GM12878 (cell line): ENCODE data around the gene CIPC. TPM values are rescaled to one million over a fixed set of nuclear protein-coding genes. Genes with fewer than 3 reads are reported as not detected.

ENCODE experiments used
- BACH1 ChIP-seq: fragments of 450-650 bp; IDR thresholded peaks from 2 replicates; pipeline ENCODE4 v1.6.1; 2017; ENCODE audit warnings: mild to moderate bottlenecking, borderline replicate concordance
- CBX3 ChIP-seq: fragments of 200-600 bp; sonication (generic); IDR thresholded peaks from 2 replicates; pipeline ENCODE4 v1.6.1; 2016; ENCODE audit warnings: low read depth, borderline replicate concordance
- DPF2 ChIP-seq: fragments of 450-650 bp; IDR thresholded peaks from 2 replicates; pipeline ENCODE4 v1.6.1; 2017; ENCODE audit warnings: mild to moderate bottlenecking
- E2F8 ChIP-seq: fragments of 450-650 bp; IDR thresholded peaks from 2 replicates; pipeline ENCODE4 v1.6.1; 2018; ENCODE audit warnings: mild to moderate bottlenecking, low read depth, moderate library complexity; ENCODE audit not compliant: partially characterized antibody
- E4F1 ChIP-seq: fragments of 450-650 bp; IDR thresholded peaks from 2 replicates; pipeline ENCODE4 v1.6.1; 2018; ENCODE audit warnings: borderline replicate concordance, mild to moderate bottlenecking; ENCODE audit not compliant: partially characterized antibody
- FOXK2 ChIP-seq: fragments of 450-650 bp; IDR thresholded peaks from 2 replicates; pipeline ENCODE4 v1.6.1; 2017; ENCODE audit warnings: mild to moderate bottlenecking, moderate library complexity
- GATAD2B ChIP-seq: fragments of 450-650 bp; conservative IDR thresholded peaks from 2 replicates; pipeline ENCODE4 v1.6.1; 2017; ENCODE audit warnings: low read depth, mild to moderate bottlenecking, moderate library complexity
- KDM1A ChIP-seq: fragments of 200-600 bp; sonication (generic); IDR thresholded peaks from 2 replicates; pipeline ENCODE4 v1.6.1; 2016; ENCODE audit warnings: borderline replicate concordance
- KLF5 ChIP-seq: fragments of 450-650 bp; IDR thresholded peaks from 2 replicates; pipeline ENCODE4 v1.6.1; 2014; ENCODE audit warnings: mild to moderate bottlenecking; ENCODE audit not compliant: partially characterized antibody
- PAX8 ChIP-seq: fragments of 450-650 bp; IDR thresholded peaks from 2 replicates; pipeline ENCODE4 v1.6.1; 2017; ENCODE audit warnings: mild to moderate bottlenecking, moderate library complexity
- POLR2A ChIP-seq: IDR thresholded peaks from 2 replicates; pipeline ENCODE4 v1.6.1; 2011; ENCODE audit warnings: low read depth, mild to moderate bottlenecking, low read length
- POLR2AphosphoS5 ChIP-seq: IDR thresholded peaks from 2 replicates; pipeline ENCODE4 v1.6.1; 2011; ENCODE audit warnings: mild to moderate bottlenecking, low read length, inconsistent platforms
- RB1 ChIP-seq: fragments of 450-650 bp; formaldehyde crosslinking; IDR thresholded peaks from 2 replicates; pipeline ENCODE4 v1.6.1; 2017; ENCODE audit warnings: mild to moderate bottlenecking, borderline replicate concordance
- SP1 ChIP-seq: IDR thresholded peaks from one replicate; pipeline ENCODE4 v1.6.1; 2011; ENCODE audit warnings: low read depth, low read length
- ZNF622 ChIP-seq: fragments of 450-650 bp; IDR thresholded peaks from 2 replicates; pipeline ENCODE4 v1.6.1; 2017; ENCODE audit warnings: mild to moderate bottlenecking, inconsistent platforms
- polyA plus RNA-seq, 11 experiments: library from polyadenylated mRNA; depleted of rRNA in 4 of 11; unstranded in 6 of 11; stranded (reverse) in 5 of 11; fragments of >200 nt; fragmentation: Nextera tagmentation in 4 of 11; fragmentation: Illumina TruSeq in 1 of 11; extraction: Ambion mirVana in 4 of 11; extraction: Trizol in 1 of 11; gene quantifications; 1 replicate in 1 of 11; 2 replicates in 10 of 11; pipeline versions ENCODE4 v1.2.1 to v1.2.3, GENCODE V29; 2011 to 2016; ENCODE audit warnings: inconsistent platforms in 2 of 11, missing spikeins in 2 of 11, low read depth in 1 of 11
- total RNA-seq, 4 experiments: library from RNA; depleted of rRNA in 3 of 4; stranded (reverse); fragments of >200 nt in 3 of 4; fragmentation: Illumina TruSeq in 1 of 4; extraction: Trizol in 1 of 4; gene quantifications; 2 replicates each; pipeline versions ENCODE4 v1.2.1 to v1.2.3, GENCODE V29; 2013 to 2021
- TF ChIP-seq, protein P1 (sequence below): IDR thresholded peaks from 2 replicates; pipeline ENCODE4 v1.6.1; 2012; ENCODE audit warnings: low read depth, low read length, improper control_type of control experiment
- TF ChIP-seq, protein P2 (sequence below): fragments of 450-650 bp; formaldehyde crosslinking; IDR thresholded peaks from 2 replicates; pipeline ENCODE4 v1.5.0; 2022; ENCODE audit warnings: mild to moderate bottlenecking, missing genetic modification characterization
- TF ChIP-seq, protein P3 (sequence below): fragments of 450-650 bp; IDR thresholded peaks from 2 replicates; pipeline ENCODE4 v1.6.1; 2017; ENCODE audit warnings: mild to moderate bottlenecking, moderate library complexity

The CIPC gene
- total and polyA plus RNA-seq, 10 of the 15 experiments (the other 5 are each of a cell fraction or from before 2014, with no cell fraction given) = 5.6 to 29.5 (median 16.5) TPM

DNA sequence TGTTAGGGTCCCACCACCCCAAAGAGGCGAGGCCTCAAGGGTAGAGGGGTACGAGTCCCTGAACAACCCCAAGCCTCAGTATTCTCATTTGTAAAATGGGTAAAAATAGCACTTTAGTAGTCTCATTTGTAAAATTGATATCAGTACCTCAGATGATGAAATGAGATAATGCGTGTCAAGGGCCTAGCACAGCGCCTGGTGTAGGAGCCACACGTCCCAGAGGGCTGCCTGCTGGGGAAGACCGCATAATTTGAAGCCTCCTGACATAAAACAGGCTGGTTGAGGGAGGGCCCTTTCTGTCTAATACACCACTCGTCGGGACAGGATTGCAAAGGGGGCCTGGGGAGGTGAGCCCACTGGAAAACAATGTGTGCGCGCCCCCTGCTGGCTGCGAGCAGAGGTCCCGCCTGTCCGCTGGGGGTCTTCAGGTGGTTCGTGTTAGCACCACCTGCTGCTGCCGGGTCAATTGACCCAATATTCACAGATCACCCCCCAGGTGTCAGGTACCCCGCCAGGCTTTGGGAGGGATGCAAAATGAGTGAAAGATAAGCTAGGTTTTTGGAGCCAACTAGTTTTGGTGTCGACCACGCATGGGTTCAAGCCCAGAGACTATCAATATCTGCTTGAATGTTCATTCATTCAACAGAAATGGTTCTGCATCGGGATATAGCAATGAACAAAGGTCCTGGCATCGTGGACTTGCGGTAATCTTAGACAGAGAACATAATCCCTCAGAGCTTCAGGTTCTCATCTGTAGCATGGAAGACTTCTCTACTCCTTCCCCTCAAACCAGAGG lies 44.8 kb upstream of the CIPC start (continued):
- TF ChIP-seq, protein P1, sequence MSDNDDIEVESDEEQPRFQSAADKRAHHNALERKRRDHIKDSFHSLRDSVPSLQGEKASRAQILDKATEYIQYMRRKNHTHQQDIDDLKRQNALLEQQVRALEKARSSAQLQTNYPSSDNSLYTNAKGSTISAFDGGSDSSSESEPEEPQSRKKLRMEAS = no peak
- no peak for TF ChIP-seq POLR2AphosphoS5
- peak; percentile 36; the same call in 1 of the 2 replicates for TF ChIP-seq GATAD2B
- TF ChIP-seq POLR2A = no peak
- no peak for TF ChIP-seq CBX3
- no peak for TF ChIP-seq KLF5
- TF ChIP-seq DPF2 = no peak
- TF ChIP-seq, protein P2, sequence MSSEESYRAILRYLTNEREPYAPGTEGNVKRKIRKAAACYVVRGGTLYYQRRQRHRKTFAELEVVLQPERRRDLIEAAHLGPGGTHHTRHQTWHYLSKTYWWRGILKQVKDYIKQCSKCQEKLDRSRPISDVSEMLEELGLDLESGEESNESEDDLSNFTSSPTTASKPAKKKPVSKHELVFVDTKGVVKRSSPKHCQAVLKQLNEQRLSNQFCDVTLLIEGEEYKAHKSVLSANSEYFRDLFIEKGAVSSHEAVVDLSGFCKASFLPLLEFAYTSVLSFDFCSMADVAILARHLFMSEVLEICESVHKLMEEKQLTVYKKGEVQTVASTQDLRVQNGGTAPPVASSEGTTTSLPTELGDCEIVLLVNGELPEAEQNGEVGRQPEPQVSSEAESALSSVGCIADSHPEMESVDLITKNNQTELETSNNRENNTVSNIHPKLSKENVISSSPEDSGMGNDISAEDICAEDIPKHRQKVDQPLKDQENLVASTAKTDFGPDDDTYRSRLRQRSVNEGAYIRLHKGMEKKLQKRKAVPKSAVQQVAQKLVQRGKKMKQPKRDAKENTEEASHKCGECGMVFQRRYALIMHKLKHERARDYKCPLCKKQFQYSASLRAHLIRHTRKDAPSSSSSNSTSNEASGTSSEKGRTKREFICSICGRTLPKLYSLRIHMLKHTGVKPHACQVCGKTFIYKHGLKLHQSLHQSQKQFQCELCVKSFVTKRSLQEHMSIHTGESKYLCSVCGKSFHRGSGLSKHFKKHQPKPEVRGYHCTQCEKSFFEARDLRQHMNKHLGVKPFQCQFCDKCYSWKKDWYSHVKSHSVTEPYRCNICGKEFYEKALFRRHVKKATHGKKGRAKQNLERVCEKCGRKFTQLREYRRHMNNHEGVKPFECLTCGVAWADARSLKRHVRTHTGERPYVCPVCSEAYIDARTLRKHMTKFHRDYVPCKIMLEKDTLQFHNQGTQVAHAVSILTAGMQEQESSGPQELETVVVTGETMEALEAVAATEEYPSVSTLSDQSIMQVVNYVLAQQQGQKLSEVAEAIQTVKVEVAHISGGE (CRISPR knock-in tag) = no peak
- no peak for TF ChIP-seq E2F8
- TF ChIP-seq ZNF622 = no peak
- TF ChIP-seq BACH1 = no peak
- TF ChIP-seq E4F1 = no peak
- TF ChIP-seq FOXK2 = no peak
- TF ChIP-seq, protein P3, sequence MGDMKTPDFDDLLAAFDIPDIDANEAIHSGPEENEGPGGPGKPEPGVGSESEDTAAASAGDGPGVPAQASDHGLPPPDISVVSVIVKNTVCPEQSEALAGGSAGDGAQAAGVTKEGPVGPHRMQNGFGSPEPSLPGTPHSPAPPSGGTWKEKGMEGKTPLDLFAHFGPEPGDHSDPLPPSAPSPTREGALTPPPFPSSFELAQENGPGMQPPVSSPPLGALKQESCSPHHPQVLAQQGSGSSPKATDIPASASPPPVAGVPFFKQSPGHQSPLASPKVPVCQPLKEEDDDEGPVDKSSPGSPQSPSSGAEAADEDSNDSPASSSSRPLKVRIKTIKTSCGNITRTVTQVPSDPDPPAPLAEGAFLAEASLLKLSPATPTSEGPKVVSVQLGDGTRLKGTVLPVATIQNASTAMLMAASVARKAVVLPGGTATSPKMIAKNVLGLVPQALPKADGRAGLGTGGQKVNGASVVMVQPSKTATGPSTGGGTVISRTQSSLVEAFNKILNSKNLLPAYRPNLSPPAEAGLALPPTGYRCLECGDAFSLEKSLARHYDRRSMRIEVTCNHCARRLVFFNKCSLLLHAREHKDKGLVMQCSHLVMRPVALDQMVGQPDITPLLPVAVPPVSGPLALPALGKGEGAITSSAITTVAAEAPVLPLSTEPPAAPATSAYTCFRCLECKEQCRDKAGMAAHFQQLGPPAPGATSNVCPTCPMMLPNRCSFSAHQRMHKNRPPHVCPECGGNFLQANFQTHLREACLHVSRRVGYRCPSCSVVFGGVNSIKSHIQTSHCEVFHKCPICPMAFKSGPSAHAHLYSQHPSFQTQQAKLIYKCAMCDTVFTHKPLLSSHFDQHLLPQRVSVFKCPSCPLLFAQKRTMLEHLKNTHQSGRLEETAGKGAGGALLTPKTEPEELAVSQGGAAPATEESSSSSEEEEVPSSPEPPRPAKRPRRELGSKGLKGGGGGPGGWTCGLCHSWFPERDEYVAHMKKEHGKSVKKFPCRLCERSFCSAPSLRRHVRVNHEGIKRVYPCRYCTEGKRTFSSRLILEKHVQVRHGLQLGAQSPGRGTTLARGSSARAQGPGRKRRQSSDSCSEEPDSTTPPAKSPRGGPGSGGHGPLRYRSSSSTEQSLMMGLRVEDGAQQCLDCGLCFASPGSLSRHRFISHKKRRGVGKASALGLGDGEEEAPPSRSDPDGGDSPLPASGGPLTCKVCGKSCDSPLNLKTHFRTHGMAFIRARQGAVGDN = peak; percentile 62
- peak; percentile 49; the same call in 1 of the 2 replicates for TF ChIP-seq RB1
- TF ChIP-seq KDM1A = no peak
- no peak for TF ChIP-seq PAX8
- TF ChIP-seq SP1 = no peak
